ENCODE data around the gene NR2F6. TPM values are rescaled to one million over a fixed set of nuclear protein-coding genes. Genes with fewer than 3 reads are reported as not detected.

The NR2F6 gene
- total and polyA plus RNA-seq, 2 donors (not counting 1 experiment from before 2014, with no cell fraction given) = 2.0 to 4.9 TPM

- Histone ChIP-seq H3K4me1 (ENCODE audit: control insufficient read depth in 2 of 2, insufficient read depth in 2 of 2, low read length in 2 of 2) (peaks cover 0 to 10% of the 10 kb centered on the region in 2 donors), H3K27ac (ENCODE audit: low read length in 2 of 2) (no peak overlapping the region), H3K9ac (ENCODE audit: low read length) (peak overlapping the region; percentile 76), H3K27me3 (replicated peaks in 1 of 4; ENCODE audit: control extremely low read depth in 1 of 4, control insufficient read depth in 3 of 4, insufficient read depth in 4 of 4, low read length in 3 of 4) (no peaks in the 10 kb centered on the region), H3K9me3 (ENCODE audit: control extremely low read depth in 1 of 3, control insufficient read depth in 2 of 3, insufficient read depth in 1 of 3, low read length in 2 of 3) (peaks cover 0 to 7% (median 0%) of the 10 kb centered on the region in 3 donors), H4K20me1 (ENCODE audit: control insufficient read depth, insufficient read depth, low read length, poor library complexity, severe bottlenecking) (no peaks in the 10 kb centered on the region), H3K36me3 (replicated peaks in 1 of 2; ENCODE audit: control extremely low read depth in 1 of 2, control insufficient read depth in 1 of 2, extremely low read depth in 1 of 2, insufficient read depth in 2 of 2, low read length in 1 of 2) (no peaks in the 10 kb centered on the region), H2AFZ (ENCODE audit: insufficient read depth, low read depth, low read length, poor library complexity, severe bottlenecking) (peak overlapping the region; percentile 89), H3K79me2 (ENCODE audit: control insufficient read depth, insufficient read depth, low read length) (no peaks in the 10 kb centered on the region), H3K4me2 (replicated peaks; ENCODE audit: low read depth, low read length, poor library complexity, severe bottlenecking) (peak overlapping the region; percentile 98), H3K4me3 (ENCODE audit: control extremely low read depth in 1 of 5, extremely low read depth in 1 of 5, insufficient read depth in 1 of 5, low read depth in 2 of 5, low read length in 4 of 5) (peak overlapping the region; percentile 30 to 75 (median 60))
- peak; percentile 85 for DNase-seq
- intact Hi-C loops (cut with micrococcal nuclease) = loop anchor here (1.0 kb wide), 4 partner anchors 13 to 94 kb away; partner anchors contain the start of genes DDA1, GTPBP3 and MRPL34
- H3K4me3 Mint-ChIP-seq = peak overlapping the region; percentile 93
- H3K4me1 Mint-ChIP-seq = peaks cover 12% of the 10 kb centered on the region
- H3K9me3 Mint-ChIP-seq (ENCODE audit: insufficient read depth) = no peaks in the 10 kb centered on the region
- no peaks in the 10 kb centered on the region for H3K27me3 Mint-ChIP-seq
- POLR2A ChIA-PET = interaction anchor here (0.7 to 1.6 kb wide), 7 partner anchors 11 to 104 kb away, joined by 3 to 10 read pairs (median 5); partner anchors contain the start of gene OCEL1
- 3% methylated on average over 45 of the region's 46 CpGs for WGBS (ENCODE audit: insufficient coverage)
- peak overlapping the region; percentile 81 for H3K27ac Mint-ChIP-seq
- CTCF ChIA-PET = interaction anchor here (0.6 to 3.7 kb wide), 13 partner anchors 9 to 97 kb away, joined by 3 to 25 read pairs (median 4); partner anchors contain the start of genes ABHD8, DDA1 and MRPL34
- TF ChIP-seq, protein P1, sequence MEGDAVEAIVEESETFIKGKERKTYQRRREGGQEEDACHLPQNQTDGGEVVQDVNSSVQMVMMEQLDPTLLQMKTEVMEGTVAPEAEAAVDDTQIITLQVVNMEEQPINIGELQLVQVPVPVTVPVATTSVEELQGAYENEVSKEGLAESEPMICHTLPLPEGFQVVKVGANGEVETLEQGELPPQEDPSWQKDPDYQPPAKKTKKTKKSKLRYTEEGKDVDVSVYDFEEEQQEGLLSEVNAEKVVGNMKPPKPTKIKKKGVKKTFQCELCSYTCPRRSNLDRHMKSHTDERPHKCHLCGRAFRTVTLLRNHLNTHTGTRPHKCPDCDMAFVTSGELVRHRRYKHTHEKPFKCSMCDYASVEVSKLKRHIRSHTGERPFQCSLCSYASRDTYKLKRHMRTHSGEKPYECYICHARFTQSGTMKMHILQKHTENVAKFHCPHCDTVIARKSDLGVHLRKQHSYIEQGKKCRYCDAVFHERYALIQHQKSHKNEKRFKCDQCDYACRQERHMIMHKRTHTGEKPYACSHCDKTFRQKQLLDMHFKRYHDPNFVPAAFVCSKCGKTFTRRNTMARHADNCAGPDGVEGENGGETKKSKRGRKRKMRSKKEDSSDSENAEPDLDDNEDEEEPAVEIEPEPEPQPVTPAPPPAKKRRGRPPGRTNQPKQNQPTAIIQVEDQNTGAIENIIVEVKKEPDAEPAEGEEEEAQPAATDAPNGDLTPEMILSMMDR (IDR thresholded peaks at IDR 0.05) = peak; percentile 79
- no peak for TF ChIP-seq EZH2 (IDR thresholded peaks at IDR 0.05; ENCODE audit: borderline replicate concordance, insufficient read depth, low read depth, low read length, poor library complexity, severe bottlenecking)
- peak; percentile 93 for ATAC-seq (ENCODE audit: low read depth)
These were observed 46.8 kb upstream of the NR2F6 start for GRCh38 chr19:17292301-17293074.

DNA sequence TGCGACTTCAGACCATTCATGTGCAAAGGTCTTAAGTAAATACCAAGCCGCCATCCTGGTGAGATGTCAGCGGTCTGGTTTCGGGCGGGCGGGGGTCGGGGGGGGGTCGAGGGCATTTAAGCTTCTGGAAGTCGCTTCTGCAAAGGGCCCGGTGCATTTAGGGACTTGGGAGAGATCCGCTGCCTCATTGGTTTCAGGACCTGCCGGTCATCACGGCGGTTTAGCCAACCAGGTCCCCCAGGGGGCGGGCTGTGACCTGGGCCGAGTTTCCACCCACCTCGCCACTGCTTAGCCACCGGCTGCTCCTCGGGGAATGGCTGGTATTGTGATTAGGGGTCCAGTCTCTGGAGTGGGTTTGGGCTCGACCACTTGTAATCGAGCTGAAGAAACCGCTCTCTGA lies 43.8 kb upstream of the NR2F6 start:
- ATAC-seq (ENCODE audit: low read depth) (peak; percentile 12), DNase-seq (peak; percentile 69)
- Mint-ChIP-seq H3K9me3 (ENCODE audit: insufficient read depth) (no peaks in the 10 kb centered on the region), H3K27ac (no peak overlapping the region), H3K4me1 (peaks cover 12% of the 10 kb centered on the region), H3K27me3 (no peaks in the 10 kb centered on the region), H3K4me3 (no peak overlapping the region)
- no peak overlapping the region for H3K4me3 ChIP-seq (ENCODE audit: control extremely low read depth in 1 of 5, extremely low read depth in 1 of 5, insufficient read depth in 1 of 5, low read depth in 2 of 5, low read length in 4 of 5)
- no peaks in the 10 kb centered on the region for H4K20me1 ChIP-seq (ENCODE audit: control insufficient read depth, insufficient read depth, low read length, poor library complexity, severe bottlenecking)
- H3K27me3 ChIP-seq (replicated peaks in 1 of 4; ENCODE audit: control extremely low read depth in 1 of 4, control insufficient read depth in 3 of 4, insufficient read depth in 4 of 4, low read length in 3 of 4) = no peaks in the 10 kb centered on the region
- peaks cover 0 to 7% (median 0%) of the 10 kb centered on the region in 3 donors for H3K9me3 ChIP-seq (ENCODE audit: control extremely low read depth in 1 of 3, control insufficient read depth in 2 of 3, insufficient read depth in 1 of 3, low read length in 2 of 3)
- no peaks in the 10 kb centered on the region for H3K79me2 ChIP-seq (ENCODE audit: control insufficient read depth, insufficient read depth, low read length)
- no peak overlapping the region for H3K27ac ChIP-seq (ENCODE audit: low read length in 2 of 2)
- WGBS (ENCODE audit: insufficient coverage) = 15% methylated on average over 22 of the region's 22 CpGs
- ChIA-PET POLR2A (no interaction called here), CTCF (interaction anchor here (1.0 to 2.1 kb wide), 3 partner anchors 16 to 99 kb away, joined by 3 to 9 read pairs (median 3); no protein-coding TSS in a partner anchor)
- H3K4me2 ChIP-seq (replicated peaks; ENCODE audit: low read depth, low read length, poor library complexity, severe bottlenecking) = no peak overlapping the region
- H3K36me3 ChIP-seq (replicated peaks in 1 of 2; ENCODE audit: control extremely low read depth in 1 of 2, control insufficient read depth in 1 of 2, extremely low read depth in 1 of 2, insufficient read depth in 2 of 2, low read length in 1 of 2) = no peaks in the 10 kb centered on the region
- no peak overlapping the region for H3K9ac ChIP-seq (ENCODE audit: low read length)
- intact Hi-C loops (cut with micrococcal nuclease) = loop anchor here (10.0 kb wide), 1 partner anchor 455 kb away; no protein-coding TSS in a partner anchor
- H2AFZ ChIP-seq (ENCODE audit: insufficient read depth, low read depth, low read length, poor library complexity, severe bottlenecking) = no peak overlapping the region
- H3K4me1 ChIP-seq (ENCODE audit: control insufficient read depth in 2 of 2, insufficient read depth in 2 of 2, low read length in 2 of 2) = peaks cover 0 to 10% of the 10 kb centered on the region in 2 donors
- TF ChIP-seq, protein P1 (IDR thresholded peaks at IDR 0.05) = no peak
- TF ChIP-seq EZH2 (IDR thresholded peaks at IDR 0.05; ENCODE audit: borderline replicate concordance, insufficient read depth, low read depth, low read length, poor library complexity, severe bottlenecking) = no peak

All from B cell (primary cell).